Neuronal stem cell (in vitro differentiated cells): ENCODE data around the gene FKBP6.

Source experiments
- DNase-seq: peaks from one replicate; pipeline ENCODE4 v3.0.0-alpha.2; 2013; ENCODE audit warnings: low spot score
- H2AFZ ChIP-seq: one replicate; pipeline ENCODE4 v1.6.1; 2013; ENCODE audit warnings: mild to moderate bottlenecking, low read length, inconsistent platforms
- H2AK5ac ChIP-seq: 2 replicates; pipeline ENCODE4 v1.6.1; 2013; ENCODE audit warnings: low read depth, mild to moderate bottlenecking, inconsistent platforms, low read length, moderate library complexity, mixed read lengths
- H2BK120ac ChIP-seq: 2 replicates; pipeline ENCODE4 v1.6.1; 2013; ENCODE audit warnings: low read depth, mild to moderate bottlenecking, inconsistent platforms, low read length, moderate library complexity, mixed read lengths
- H2BK12ac ChIP-seq: one replicate; pipeline ENCODE4 v1.6.1; 2013; ENCODE audit warnings: low read length, inconsistent platforms
- H2BK15ac ChIP-seq: 2 replicates; pipeline ENCODE4 v1.6.1; 2013; ENCODE audit warnings: mild to moderate bottlenecking, low read length, inconsistent platforms, mixed read lengths
- H2BK5ac ChIP-seq: one replicate; pipeline ENCODE4 v1.6.1; 2013; ENCODE audit warnings: inconsistent platforms, mild to moderate bottlenecking, low read length, moderate library complexity
- H3K14ac ChIP-seq: one replicate; pipeline ENCODE4 v1.6.1; 2013; ENCODE audit warnings: low read length, inconsistent platforms
- H3K18ac ChIP-seq: 2 replicates; pipeline ENCODE4 v1.6.1; 2013; ENCODE audit warnings: low read length, inconsistent platforms
- H3K23ac ChIP-seq: 2 replicates; pipeline ENCODE4 v1.6.1; 2013; ENCODE audit warnings: low read depth, mild to moderate bottlenecking, mixed read lengths, low read length, inconsistent platforms; ENCODE audit not compliant: poor library complexity
- H3K27ac ChIP-seq: replicated peaks from 3 replicates; pipeline ENCODE4 v1.5.1; 2013; ENCODE audit warnings: low read length, inconsistent platforms
- H3K27me3 ChIP-seq, 3 experiments: 2 replicates each; pipeline ENCODE4 v1.6.1; 2013; ENCODE audit warnings: low read length in 3 of 3, mild to moderate bottlenecking in 2 of 3, inconsistent platforms in 1 of 3, low read depth in 1 of 3, mixed read lengths in 1 of 3, moderate library complexity in 1 of 3; ENCODE audit not compliant: control insufficient read depth in 3 of 3, insufficient read depth in 3 of 3
- H3K36me3 ChIP-seq, 2 donors: replicated peaks in 1 of 2; 2 replicates each; pipeline ENCODE4 v1.6.1; 2013; ENCODE audit warnings: low read length in 2 of 2; ENCODE audit not compliant: control insufficient read depth in 2 of 2, insufficient read depth in 2 of 2
- H3K4ac ChIP-seq: 2 replicates; pipeline ENCODE4 v1.6.1; 2013; ENCODE audit warnings: inconsistent platforms, mild to moderate bottlenecking, low read length, moderate library complexity
- H3K4me1 ChIP-seq, 2 donors: 1 replicate in 1 of 2; 2 replicates in 1 of 2; pipeline ENCODE4 v1.6.1; 2013; ENCODE audit warnings: low read length in 2 of 2, low read depth in 1 of 2; ENCODE audit not compliant: control insufficient read depth in 2 of 2, insufficient read depth in 1 of 2
- H3K4me2 ChIP-seq: one replicate; pipeline ENCODE4 v1.6.1; 2013; ENCODE audit warnings: mild to moderate bottlenecking, low read length, inconsistent platforms; ENCODE audit not compliant: insufficient read depth, poor library complexity, severe bottlenecking
- H3K4me3 ChIP-seq, 2 donors: 2 replicates each; pipeline ENCODE4 v1.5.1; 2013; ENCODE audit warnings: low read length in 2 of 2, mild to moderate bottlenecking in 2 of 2, inconsistent platforms in 1 of 2, moderate library complexity in 1 of 2
- H3K79me1 ChIP-seq: one replicate; pipeline ENCODE4 v1.6.1; 2013; ENCODE audit warnings: low read depth, mild to moderate bottlenecking, inconsistent platforms, low read length, moderate library complexity
- H3K9ac ChIP-seq: one replicate; pipeline ENCODE4 v1.6.1; 2013; ENCODE audit warnings: mild to moderate bottlenecking, low read depth, low read length, inconsistent platforms; ENCODE audit not compliant: poor library complexity
- H3K9me3 ChIP-seq, 2 donors: replicated peaks in 1 of 2; 2 replicates each; pipeline versions ENCODE3 to v1.6.1; 2013; ENCODE audit warnings: low read length in 2 of 2, mild to moderate bottlenecking in 2 of 2, inconsistent platforms in 1 of 2, low read depth in 1 of 2, mixed read lengths in 1 of 2, moderate library complexity in 1 of 2; ENCODE audit not compliant: control insufficient read depth in 2 of 2, insufficient read depth in 1 of 2
- H4K8ac ChIP-seq: one replicate; pipeline ENCODE4 v1.6.1; 2013; ENCODE audit warnings: low read depth, mild to moderate bottlenecking, inconsistent platforms, low read length, moderate library complexity
- H4K91ac ChIP-seq: one replicate; pipeline ENCODE4 v1.6.1; 2013; ENCODE audit warnings: low read length, low read depth, mild to moderate bottlenecking, inconsistent platforms; ENCODE audit not compliant: poor library complexity
- WGBS, 2 donors: extraction: QIAGEN DNeasy Blood & Tissue Kit; methylation state at CpG; one replicate each; pipeline ENCODE4 v1.1.7; 2013; ENCODE audit warnings: missing lambda C conversion rate in 2 of 2, mixed read lengths in 1 of 2; ENCODE audit not compliant: insufficient read length in 2 of 2, insufficient replicate concordance in 1 of 2; ENCODE audit errors: extremely low coverage in 2 of 2; 5-methylcytosine and 5-hydroxymethylcytosine counted together

FKBP6 gene

DNA sequence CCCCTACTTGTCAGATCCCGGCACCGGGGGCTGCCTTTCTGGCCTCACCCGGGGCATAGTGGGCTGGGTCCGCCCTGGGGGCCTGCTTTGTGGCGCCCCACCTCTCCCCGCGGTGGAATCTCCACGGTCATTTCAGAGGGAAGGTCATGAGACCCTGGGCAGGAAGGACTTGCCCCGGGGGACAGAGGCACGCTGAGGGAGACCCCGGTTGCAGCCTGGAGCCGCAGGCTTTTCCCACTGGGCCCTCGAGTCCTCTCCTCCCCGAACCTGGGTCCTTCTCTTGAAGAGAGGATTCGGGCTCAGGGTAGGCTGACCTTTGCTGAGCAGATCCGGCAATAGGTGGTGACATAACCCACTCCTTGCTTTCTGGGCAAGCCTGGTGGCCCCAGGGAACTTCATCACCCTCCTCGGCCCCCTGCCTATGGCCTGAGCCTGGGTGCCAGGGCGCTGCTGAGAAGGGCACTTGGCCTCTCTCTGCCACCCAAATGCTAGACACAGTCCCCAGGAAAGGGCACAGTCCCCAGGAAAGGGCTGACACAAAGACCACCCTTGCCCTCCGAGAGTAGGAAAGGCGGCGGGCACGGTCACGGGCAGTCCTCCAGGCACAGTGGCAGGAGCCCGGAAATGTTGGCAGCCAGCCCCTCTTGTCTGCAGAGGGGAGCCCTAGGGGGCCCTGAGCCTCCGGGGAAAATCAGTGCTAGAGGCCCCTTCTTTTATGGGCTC is 36.2 kb downstream of the FKBP6 start:
- H2BK15ac ChIP-seq = peak overlapping the region; percentile 64
- no peaks in the 10 kb centered on the region for H3K36me3 ChIP-seq
- no peak overlapping the region for H3K4me2 ChIP-seq
- no peak overlapping the region for H2BK12ac ChIP-seq
- H3K27ac ChIP-seq = no peak overlapping the region
- no peak overlapping the region for H3K9ac ChIP-seq
- WGBS, 2 donors = no CpG with 5 or more reads among the region's 25 CpGs
- no peak overlapping the region for H4K8ac ChIP-seq
- H3K79me1 ChIP-seq = no peaks in the 10 kb centered on the region
- H3K18ac ChIP-seq = peak overlapping the region; percentile 44
- peaks cover 0 to 5% of the 10 kb centered on the region in 2 donors for H3K4me1 ChIP-seq
- peaks cover 0 to 11% (median 0%) of the 10 kb centered on the region in 3 experiments for H3K27me3 ChIP-seq
- H3K14ac ChIP-seq = peak overlapping the region; percentile 71
- peak overlapping the region; percentile 69 for H2AFZ ChIP-seq
- peaks cover 0 to 4% of the 10 kb centered on the region in 2 donors for H3K9me3 ChIP-seq
- peak overlapping the region; percentile 37 for H3K4ac ChIP-seq
- no peak overlapping the region for H3K23ac ChIP-seq
- H2AK5ac ChIP-seq = peak overlapping the region; percentile 46
- H2BK5ac ChIP-seq = no peak overlapping the region
- no peak overlapping the region for H4K91ac ChIP-seq
- DNase-seq = no peak
- no peak overlapping the region for H3K4me3 ChIP-seq
- H2BK120ac ChIP-seq = peak overlapping the region; percentile 6

GRCh38 chr7:73366127-73366526 is 38.2 kb downstream of the FKBP6 start:
- no peak overlapping the region for H2AFZ ChIP-seq
- H3K36me3 ChIP-seq = no peaks in the 10 kb centered on the region
- H2BK120ac ChIP-seq = no peak overlapping the region
- no CpG with 5 or more reads among the region's 11 CpGs for WGBS, 2 donors
- no peak overlapping the region for H4K8ac ChIP-seq
- DNase-seq = no peak
- H3K79me1 ChIP-seq = no peaks in the 10 kb centered on the region
- no peak overlapping the region for H3K23ac ChIP-seq
- no peak overlapping the region for H3K9ac ChIP-seq
- no peak overlapping the region for H4K91ac ChIP-seq
- no peak overlapping the region for H3K27ac ChIP-seq
- H3K4me2 ChIP-seq = no peak overlapping the region
- H2BK12ac ChIP-seq = no peak overlapping the region
- peak overlapping the region; percentile 5 for H2BK15ac ChIP-seq
- H3K4ac ChIP-seq = no peak overlapping the region
- peak overlapping the region; percentile 5 for H3K18ac ChIP-seq
- H3K4me3 ChIP-seq = no peak overlapping the region
- H3K4me1 ChIP-seq = peaks cover 0 to 5% of the 10 kb centered on the region in 2 donors
- H2BK5ac ChIP-seq = no peak overlapping the region
- peaks cover 0 to 11% (median 0%) of the 10 kb centered on the region in 3 experiments for H3K27me3 ChIP-seq
- no peak overlapping the region for H3K14ac ChIP-seq
- H3K9me3 ChIP-seq = no peaks in the 10 kb centered on the region
- H2AK5ac ChIP-seq = peak overlapping the region; percentile 68

DNA sequence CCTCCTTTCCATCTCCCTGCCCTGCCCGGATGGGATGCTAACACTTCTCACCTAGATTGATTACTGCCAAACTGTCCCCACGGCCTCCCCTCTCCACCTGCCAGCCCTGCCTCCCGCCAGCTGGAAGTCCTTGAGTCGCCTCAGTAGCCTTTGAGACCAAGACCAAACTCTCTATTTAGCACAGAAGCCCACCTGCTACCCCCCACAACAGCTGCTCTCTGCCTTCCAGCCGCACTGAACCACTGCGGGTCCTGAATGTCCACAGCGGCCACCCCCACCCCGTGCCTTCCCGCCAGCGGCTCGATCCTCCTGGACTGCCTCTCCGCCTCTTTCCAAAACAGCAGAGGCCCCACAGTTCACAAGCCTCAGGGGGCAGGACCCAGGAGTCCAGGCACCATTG is 39.0 kb downstream of the FKBP6 start:
- H3K4me2 ChIP-seq = no peak overlapping the region
- no peaks in the 10 kb centered on the region for H3K79me1 ChIP-seq
- H2BK120ac ChIP-seq = no peak overlapping the region
- H3K36me3 ChIP-seq = no peaks in the 10 kb centered on the region
- H2BK5ac ChIP-seq = no peak overlapping the region
- peak overlapping the region; percentile 32 for H2AFZ ChIP-seq
- H4K8ac ChIP-seq = no peak overlapping the region
- no peak overlapping the region for H3K9ac ChIP-seq
- no CpG with 5 or more reads among the region's 12 CpGs for WGBS, 2 donors
- no peak overlapping the region for H2BK15ac ChIP-seq
- H3K27ac ChIP-seq = no peak overlapping the region
- H3K18ac ChIP-seq = peak overlapping the region; percentile 53
- H4K91ac ChIP-seq = no peak overlapping the region
- H3K23ac ChIP-seq = peak overlapping the region; percentile 39
- H3K14ac ChIP-seq = no peak overlapping the region
- H2AK5ac ChIP-seq = peak overlapping the region; percentile 20
- no peak overlapping the region for H2BK12ac ChIP-seq
- H3K4me1 ChIP-seq = peaks cover 0 to 5% of the 10 kb centered on the region in 2 donors
- no peaks in the 10 kb centered on the region for H3K9me3 ChIP-seq
- no peak overlapping the region for H3K4me3 ChIP-seq
- peaks cover 0 to 11% (median 0%) of the 10 kb centered on the region in 3 experiments for H3K27me3 ChIP-seq
- H3K4ac ChIP-seq = no peak overlapping the region
- DNase-seq = no peak

- no CpG with 5 or more reads among the region's 11 CpGs for whole genome bisulfite sequencing, 2 donors
- Histone ChIP-seq H3K14ac (no peak overlapping the region), H3K27ac (no peak overlapping the region), H2AFZ (no peak overlapping the region), H3K4me2 (no peak overlapping the region), H3K27me3 (peaks cover 0 to 4% (median 0%) of the 10 kb centered on the region in 3 experiments), H3K4ac (no peak overlapping the region), H3K9me3 (no peaks in the 10 kb centered on the region), H3K4me1 (peaks cover 0 to 5% of the 10 kb centered on the region in 2 donors), H2AK5ac (peak overlapping the region; percentile 70), H3K36me3 (no peaks in the 10 kb centered on the region), H3K18ac (peak overlapping the region; percentile 64), H2BK5ac (no peak overlapping the region), H3K9ac (no peak overlapping the region), H2BK15ac (no peak overlapping the region), H4K91ac (no peak overlapping the region), H3K4me3 (no peak overlapping the region), H2BK12ac (no peak overlapping the region), H4K8ac (no peak overlapping the region), H3K79me1 (no peaks in the 10 kb centered on the region), H3K23ac (no peak overlapping the region), H2BK120ac (no peak overlapping the region)
- DNase-seq = no peak
Observed at GRCh38 chr7:73369009-73369408, 41.0 kb downstream of the FKBP6 start.
